Adrenal gland (tissue), 12 donors: ENCODE measurements around the gene MGME1. TPM values are rescaled to one million over a fixed set of nuclear protein-coding genes. Genes with fewer than 3 reads are reported as not detected.

Experiments
- DNase-seq, 7 donors: peaks; one replicate each; pipeline ENCODE4 v3.0.0-alpha.2; 2019 to 2020
- H3K27ac ChIP-seq, 5 donors: fragments of 200-600 bp; sonication (generic) in 4 of 5; 1 replicate in 3 of 5; 2 replicates in 2 of 5; pipeline versions ENCODE4 v1.5.1 to v1.8.0; 2016 to 2020; ENCODE audit warnings: mild to moderate bottlenecking in 1 of 5
- H3K27me3 ChIP-seq: fragments of 200-600 bp; 2 replicates; pipeline ENCODE4 v1.8.0; 2021
- H3K36me3 ChIP-seq, 2 donors: fragments of 200-600 bp; replicated peaks in 1 of 2; 1 replicate in 1 of 2; 2 replicates in 1 of 2; pipeline versions ENCODE4 v1.5.1 to v1.8.0; 2018 to 2022
- H3K4me1 ChIP-seq, 2 donors: fragments of 200-600 bp; replicated peaks in 1 of 2; 1 replicate in 1 of 2; 2 replicates in 1 of 2; pipeline versions ENCODE4 v1.5.1 to v1.8.0; 2018 to 2021
- H3K4me3 ChIP-seq, 4 donors: fragments of 200-600 bp; sonication (generic) in 3 of 4; one replicate each; pipeline ENCODE4 v1.5.1; 2016 to 2018
- H3K9me3 ChIP-seq, 3 donors: fragments of 200-600 bp; sonication (generic) in 1 of 3; replicated peaks in 1 of 3; 1 replicate in 2 of 3; 2 replicates in 1 of 3; pipeline versions ENCODE4 v1.5.1 to v1.8.0; 2016 to 2021
- POLR2A ChIP-seq, 2 donors: fragments of 450-650 bp; IDR thresholded peaks; one replicate each; pipeline ENCODE4 v1.6.1; 2017; ENCODE audit warnings: antibody characterized with exemption in 2 of 2, mild to moderate bottlenecking in 2 of 2, moderate library complexity in 1 of 2
- WGBS, 4 donors: extraction: QIAGEN DNeasy Blood & Tissue Kit in 2 of 4; methylation state at CpG; one replicate each; pipeline versions ENCODE4 v1.1.5 to v1.1.7; 2013 to 2017; 5-methylcytosine and 5-hydroxymethylcytosine counted together
- intact Hi-C, 2 donors: fragments of 100-400 bp; cut with DNase I; formaldehyde crosslinking; loops; one replicate each; pipeline versions ENCODE4 v1.14.1 to v1.15.0; 2022 to 2023
- polyA plus RNA-seq, 3 donors: library from polyadenylated mRNA; stranded (reverse); fragments of 200-250 nt in 2 of 3; fragments of 350-450 nt in 1 of 3; fragmentation: Illumina TruSeq in 1 of 3; extraction: RNeasy Lipid Tissue Mini Kit (QIAGEN cat#74804) in 1 of 3; gene quantifications; one replicate each; pipeline ENCODE4 v1.2.3, GENCODE V29; 2013 to 2014
- total RNA-seq, 9 donors: library from RNA; depleted of rRNA in 4 of 9; stranded (reverse); fragments of >200 nt in 4 of 9; fragments of 120-200 nt in 1 of 9; fragmentation: NEBNext Ultra II Directional in 1 of 9; extraction: Animal tissue kit (Norgen Biotek cat#: 25700) in 1 of 9; gene quantifications; one replicate each; pipeline versions ENCODE4 v1.1.0 to v1.2.4, GENCODE V29; 2013 to 2023
- TF ChIP-seq, protein P1 (sequence below), 6 experiments: fragments of 450-650 bp in 4 of 6; fragments of 200-600 bp in 2 of 6; sonication (generic) in 1 of 6; IDR thresholded peaks; 1 replicate in 5 of 6; 2 replicates in 1 of 6; pipeline versions ENCODE4 v1.5.1 to v1.8.0; 2016 to 2021; ENCODE audit warnings: antibody characterized with exemption in 6 of 6, mild to moderate bottlenecking in 2 of 6, moderate library complexity in 1 of 6
- donor health status: healthy with polysubstance abuse.
- donor health status: Bipolar disorder and iron deficiency.
- donor health status: DM: yes; HTN: yes; CAD: no.
- donor health status: DM: no; HTN: no; CAD: no.
- donor health status: DM: no; HTN: no; CAD: no.
- donor health status: DM: yes; HTN: yes; CAD: no.

Gene MGME1
- total and polyA plus RNA-seq, 12 donors: 11.0 to 30.0 (median 20.5) TPM

DNA sequence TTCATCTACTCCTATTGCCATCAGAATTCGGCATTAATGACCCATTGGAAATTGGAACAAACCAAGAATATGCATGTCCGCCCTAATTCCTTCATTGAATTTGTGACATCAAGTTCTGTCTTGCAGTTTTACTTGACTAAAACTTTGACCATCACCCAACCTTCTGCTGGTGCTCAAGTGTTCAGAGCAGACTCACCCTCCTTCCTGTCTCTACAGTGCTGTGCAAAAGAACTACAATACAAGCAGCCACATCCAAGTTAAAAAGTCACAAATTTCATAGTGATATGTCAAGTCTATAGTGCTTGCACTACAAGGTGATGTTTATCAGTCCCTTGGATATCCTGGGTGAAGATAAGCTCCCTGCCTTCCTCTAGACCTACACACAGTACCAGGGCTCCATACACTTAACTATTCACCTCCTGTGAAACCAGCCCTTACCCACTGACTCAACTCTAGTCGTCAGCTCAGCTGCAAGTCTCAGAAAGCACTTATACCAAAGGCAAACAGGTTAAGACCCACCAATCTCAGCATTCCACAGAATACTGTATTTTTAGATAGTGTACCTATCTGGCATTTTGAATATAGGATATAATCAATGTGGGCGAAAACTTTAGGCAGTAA, 23.9 kb upstream of the MGME1 start:
- Histone ChIP-seq H3K4me1 (peaks cover 0 to 14% of the 10 kb centered on the region in 2 donors), H3K4me3 (no peak overlapping the region), H3K27me3 (no peaks in the 10 kb centered on the region), H3K27ac (no peak overlapping the region), H3K36me3 (peaks cover 0 to 90% of the 10 kb centered on the region in 2 donors), H3K9me3 (no peaks in the 10 kb centered on the region)
- WGBS, 4 donors: 92 to 95% (median 94%) methylated on average over 4 of the region's 4 CpGs
- no peak for DNase-seq
- intact Hi-C loops: no loop called here
- no peak for TF ChIP-seq POLR2A (IDR thresholded peaks at IDR 0.05)
- TF ChIP-seq, protein P1, sequence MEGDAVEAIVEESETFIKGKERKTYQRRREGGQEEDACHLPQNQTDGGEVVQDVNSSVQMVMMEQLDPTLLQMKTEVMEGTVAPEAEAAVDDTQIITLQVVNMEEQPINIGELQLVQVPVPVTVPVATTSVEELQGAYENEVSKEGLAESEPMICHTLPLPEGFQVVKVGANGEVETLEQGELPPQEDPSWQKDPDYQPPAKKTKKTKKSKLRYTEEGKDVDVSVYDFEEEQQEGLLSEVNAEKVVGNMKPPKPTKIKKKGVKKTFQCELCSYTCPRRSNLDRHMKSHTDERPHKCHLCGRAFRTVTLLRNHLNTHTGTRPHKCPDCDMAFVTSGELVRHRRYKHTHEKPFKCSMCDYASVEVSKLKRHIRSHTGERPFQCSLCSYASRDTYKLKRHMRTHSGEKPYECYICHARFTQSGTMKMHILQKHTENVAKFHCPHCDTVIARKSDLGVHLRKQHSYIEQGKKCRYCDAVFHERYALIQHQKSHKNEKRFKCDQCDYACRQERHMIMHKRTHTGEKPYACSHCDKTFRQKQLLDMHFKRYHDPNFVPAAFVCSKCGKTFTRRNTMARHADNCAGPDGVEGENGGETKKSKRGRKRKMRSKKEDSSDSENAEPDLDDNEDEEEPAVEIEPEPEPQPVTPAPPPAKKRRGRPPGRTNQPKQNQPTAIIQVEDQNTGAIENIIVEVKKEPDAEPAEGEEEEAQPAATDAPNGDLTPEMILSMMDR (IDR thresholded peaks at IDR 0.05): no peak

DNA sequence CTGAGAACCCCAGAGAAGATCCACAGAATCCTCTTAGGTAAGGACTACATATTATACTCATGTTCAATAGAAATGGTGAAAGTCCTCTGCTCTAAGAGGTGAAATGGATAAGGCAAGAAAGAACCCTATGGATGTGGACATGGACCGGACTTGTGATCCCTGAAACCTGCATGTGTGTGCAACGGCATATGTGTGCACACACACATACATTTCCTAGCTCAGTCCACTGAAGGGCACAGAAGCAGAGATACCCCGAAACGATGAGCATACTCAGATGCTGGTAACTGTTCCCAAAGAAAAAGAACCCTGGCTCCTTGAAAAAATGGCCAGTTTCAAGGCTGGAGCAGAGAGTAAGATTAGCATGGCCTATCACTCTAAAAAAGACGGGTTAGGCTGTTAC, 22.8 kb upstream of the MGME1 start:
- peaks cover 0 to 94% of the 10 kb centered on the region in 2 donors for H3K36me3 ChIP-seq
- H3K27me3 ChIP-seq: no peaks in the 10 kb centered on the region
- H3K4me1 ChIP-seq: peaks cover 0 to 14% of the 10 kb centered on the region in 2 donors
- DNase-seq: no peak
- no peak overlapping the region for H3K4me3 ChIP-seq
- H3K9me3 ChIP-seq: no peaks in the 10 kb centered on the region
- intact Hi-C loops: no loop called here
- no peak overlapping the region for H3K27ac ChIP-seq
- 89 to 97% (median 95%) methylated on average over 5 of the region's 5 CpGs for WGBS, 4 donors
- TF ChIP-seq, protein P1 (IDR thresholded peaks at IDR 0.05): no peak
- TF ChIP-seq POLR2A (IDR thresholded peaks at IDR 0.05): no peak

DNA sequence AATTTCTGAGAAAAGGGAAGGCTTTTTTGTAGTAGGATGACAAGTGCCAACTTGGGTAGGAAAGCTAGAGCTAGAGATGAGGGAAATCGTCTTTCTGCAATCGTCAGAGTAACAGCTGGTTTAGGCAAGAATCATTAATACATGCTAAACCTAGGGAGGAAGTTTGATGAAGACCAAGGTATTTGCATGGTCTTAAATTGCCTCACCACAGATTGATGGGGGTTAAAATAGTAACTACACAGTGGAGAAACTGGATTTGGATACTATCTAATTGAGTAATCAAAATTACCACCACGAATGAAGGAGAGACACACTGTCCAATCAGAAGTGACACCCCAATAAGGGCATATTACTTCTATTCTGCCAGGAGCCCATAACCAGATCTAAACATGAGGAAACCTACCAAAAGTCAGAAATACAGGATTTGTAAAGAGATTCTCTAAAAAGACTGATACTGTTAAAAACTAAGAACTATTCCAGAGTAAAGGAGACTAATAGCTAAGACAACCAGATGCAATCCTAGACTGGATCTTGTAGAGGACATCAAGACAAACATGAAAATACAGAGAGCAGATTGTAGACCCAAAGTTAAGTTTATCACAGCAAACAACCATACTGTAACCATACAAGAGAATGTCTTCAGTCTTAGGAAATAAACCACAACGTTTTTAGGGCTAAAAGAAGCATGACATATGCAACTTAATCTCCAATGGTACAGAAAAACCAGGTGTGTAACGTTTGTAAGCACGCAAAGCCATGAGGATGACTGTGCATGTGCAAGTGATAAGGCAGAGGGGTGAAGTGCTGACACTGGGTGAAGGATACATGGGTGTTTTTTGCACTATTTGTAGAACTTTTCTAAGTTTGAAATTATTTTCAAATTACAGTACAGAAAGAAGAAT, 22.0 kb upstream of the MGME1 start:
- H3K27ac ChIP-seq: no peak overlapping the region
- H3K36me3 ChIP-seq: peaks cover 0 to 93% of the 10 kb centered on the region in 2 donors
- WGBS, 4 donors: 70 to 82% (median 78%) methylated on average over 6 of the region's 6 CpGs
- intact Hi-C loops: no loop called here
- H3K4me3 ChIP-seq: no peak overlapping the region
- TF ChIP-seq POLR2A (IDR thresholded peaks at IDR 0.05): no peak
- TF ChIP-seq, protein P1 (IDR thresholded peaks at IDR 0.05): no peak
- H3K4me1 ChIP-seq: peaks cover 0 to 14% of the 10 kb centered on the region in 2 donors
- no peaks in the 10 kb centered on the region for H3K27me3 ChIP-seq
- no peaks in the 10 kb centered on the region for H3K9me3 ChIP-seq
- no peak for DNase-seq

DNA sequence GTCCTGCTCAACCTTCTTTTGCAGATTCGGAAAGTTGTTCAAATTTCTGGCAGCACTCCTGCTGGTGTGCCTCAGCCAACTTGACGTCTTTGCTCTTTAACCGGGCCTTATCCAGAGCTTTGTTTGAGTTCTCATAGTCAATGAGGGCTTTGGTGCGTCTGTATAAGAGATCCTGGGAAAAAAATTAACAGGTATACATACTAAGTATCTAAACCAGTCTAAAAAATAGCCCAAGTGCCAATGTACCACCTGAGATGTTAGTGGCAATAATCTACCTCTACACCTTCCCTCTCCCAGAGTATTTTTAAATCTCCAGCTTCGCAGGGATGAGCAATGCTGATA, 21.4 kb upstream of the MGME1 start:
- Histone ChIP-seq H3K4me3 (no peak overlapping the region), H3K9me3 (no peaks in the 10 kb centered on the region), H3K27ac (no peak overlapping the region), H3K4me1 (peaks cover 0 to 14% of the 10 kb centered on the region in 2 donors), H3K36me3 (peaks cover 0 to 93% of the 10 kb centered on the region in 2 donors), H3K27me3 (no peaks in the 10 kb centered on the region)
- 57 to 67% (median 64%) methylated on average over 5 of the region's 5 CpGs for WGBS, 4 donors
- intact Hi-C loops: no loop called here
- TF ChIP-seq POLR2A (IDR thresholded peaks at IDR 0.05): no peak
- TF ChIP-seq, protein P1 (IDR thresholded peaks at IDR 0.05): no peak
- no peak for DNase-seq
